Transverse colon (tissue), 3 donors: ENCODE data around the gene UGT8.

Source experiments
- EP300 ChIP-seq: sonication (generic); formaldehyde crosslinking; IDR thresholded peaks from one replicate; pipeline ENCODE4 v1.6.1; 2017; ENCODE audit warnings: antibody characterized with exemption, low read depth
- POLR2AphosphoS5 ChIP-seq, 3 donors: sonication (generic); formaldehyde crosslinking; IDR thresholded peaks; one replicate each; pipeline ENCODE4 v1.6.1; 2016; ENCODE audit warnings: antibody characterized with exemption in 3 of 3

DNA sequence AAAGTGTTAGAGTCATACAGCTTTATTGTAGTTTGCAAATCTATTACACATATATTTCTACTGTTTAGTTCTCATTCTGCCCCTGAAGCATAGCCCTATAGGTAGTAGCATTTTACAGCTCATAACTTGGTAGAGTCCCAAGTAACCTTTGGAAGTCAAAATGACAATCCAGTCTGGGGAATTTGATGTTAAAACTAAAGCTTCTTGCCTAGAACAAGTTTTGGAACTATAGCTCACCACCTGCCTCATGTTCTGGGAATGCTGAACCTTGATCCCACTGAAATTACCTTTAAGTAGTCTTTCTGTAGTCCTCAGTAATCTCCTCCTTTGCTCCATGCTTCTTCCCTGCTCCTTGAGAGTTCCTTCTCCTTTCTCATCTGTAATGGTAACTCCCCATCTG lies 8.4 kb downstream of the UGT8 start:
- TF ChIP-seq EP300 (no peak), POLR2AphosphoS5 (IDR thresholded peaks at IDR 0.05) (no peak)
